Measurements from ENCODE around the gene CNNM2. TPM values are rescaled to one million over a fixed set of nuclear protein-coding genes. Genes with fewer than 3 reads are reported as not detected.

CNNM2 gene
- polyA plus RNA-seq, 2 donors = 0.88 to 1.1 TPM

DNA sequence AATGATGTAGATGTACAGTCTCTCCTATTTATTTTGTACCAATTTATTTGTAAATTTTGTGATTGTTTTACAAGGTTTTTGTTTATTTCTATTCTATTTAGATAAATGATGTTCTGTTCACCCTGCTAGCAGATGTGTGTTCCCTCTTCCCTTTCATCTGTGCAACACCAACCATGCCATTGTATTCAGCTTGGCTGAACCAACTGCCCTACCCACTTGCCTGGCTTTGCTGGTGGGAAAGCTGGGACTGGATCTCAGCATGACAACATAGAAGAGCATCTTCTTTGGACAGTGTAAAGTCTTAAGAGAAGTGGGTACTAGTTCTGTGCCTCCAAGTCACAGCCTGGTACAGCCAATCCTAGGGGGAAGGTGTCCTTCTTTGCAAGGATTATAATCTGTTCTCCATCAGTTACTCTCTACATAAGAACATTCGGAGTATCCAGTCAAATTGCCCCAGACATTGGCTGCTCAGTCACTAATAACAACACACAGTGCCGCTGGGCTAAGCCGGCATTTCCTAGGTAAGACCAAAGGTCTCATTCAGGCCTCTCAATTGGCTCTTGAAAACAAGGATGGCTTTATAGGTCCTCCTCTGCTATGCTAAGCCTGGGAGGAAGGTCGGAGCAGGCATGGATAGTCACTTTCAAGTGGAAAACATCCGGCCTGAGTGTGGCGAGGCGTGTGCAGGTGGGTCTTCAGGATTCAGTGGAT lies 165.3 kb downstream of the CNNM2 start:
- WGBS, 2 donors = 90 to 95% methylated on average over 7 of the region's 7 CpGs
- H3K36me3 ChIP-seq (ENCODE audit: control insufficient read depth in 2 of 2, insufficient read depth in 2 of 2, low read length in 1 of 2) = peaks cover 2 to 10% of the 10 kb centered on the region in 2 donors
- H3K27ac ChIP-seq (ENCODE audit: low read depth in 2 of 2, low read length in 1 of 2) = no peak overlapping the region
- no peaks in the 10 kb centered on the region for H3K27me3 ChIP-seq (ENCODE audit: control insufficient read depth in 1 of 2, insufficient read depth in 2 of 2, low read length in 2 of 2)
- no peak overlapping the region for H3K4me3 ChIP-seq (ENCODE audit: low read depth in 1 of 2, low read length in 2 of 2)
- H3K9me3 ChIP-seq (ENCODE audit: control insufficient read depth in 2 of 2, insufficient read depth in 1 of 2, low read depth in 1 of 2, low read length in 1 of 2) = no peaks in the 10 kb centered on the region
- no peaks in the 10 kb centered on the region for H3K4me1 ChIP-seq (ENCODE audit: control insufficient read depth in 2 of 2, insufficient read depth in 2 of 2, low read length in 1 of 2)

DNA sequence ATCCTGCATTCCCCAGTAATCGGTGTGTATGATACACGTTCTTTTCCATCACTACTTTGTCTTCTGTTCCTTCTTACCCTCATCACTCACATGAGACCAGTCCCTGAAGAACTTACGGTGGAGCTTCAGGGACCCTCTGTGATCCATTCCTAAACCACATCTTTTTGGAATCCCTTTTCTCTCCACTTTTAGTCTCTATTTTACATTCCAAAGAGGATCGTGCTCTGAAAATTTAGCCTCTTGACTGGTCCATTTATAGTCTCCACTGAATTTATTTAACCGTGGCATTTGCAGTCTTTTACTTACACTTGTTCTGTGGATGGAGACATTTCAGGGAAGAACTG lies 165.9 kb downstream of the CNNM2 start:
- Histone ChIP-seq H3K27me3 (ENCODE audit: control insufficient read depth in 1 of 2, insufficient read depth in 2 of 2, low read length in 2 of 2) (no peaks in the 10 kb centered on the region), H3K4me3 (ENCODE audit: low read depth in 1 of 2, low read length in 2 of 2) (no peak overlapping the region), H3K36me3 (ENCODE audit: control insufficient read depth in 2 of 2, insufficient read depth in 2 of 2, low read length in 1 of 2) (peaks cover 2 to 11% of the 10 kb centered on the region in 2 donors), H3K9me3 (ENCODE audit: control insufficient read depth in 2 of 2, insufficient read depth in 1 of 2, low read depth in 1 of 2, low read length in 1 of 2) (no peaks in the 10 kb centered on the region), H3K27ac (ENCODE audit: low read depth in 2 of 2, low read length in 1 of 2) (no peak overlapping the region), H3K4me1 (ENCODE audit: control insufficient read depth in 2 of 2, insufficient read depth in 2 of 2, low read length in 1 of 2) (no peaks in the 10 kb centered on the region)
- 88 to 90% methylated on average over 5 of the region's 5 CpGs for WGBS, 2 donors

DNA sequence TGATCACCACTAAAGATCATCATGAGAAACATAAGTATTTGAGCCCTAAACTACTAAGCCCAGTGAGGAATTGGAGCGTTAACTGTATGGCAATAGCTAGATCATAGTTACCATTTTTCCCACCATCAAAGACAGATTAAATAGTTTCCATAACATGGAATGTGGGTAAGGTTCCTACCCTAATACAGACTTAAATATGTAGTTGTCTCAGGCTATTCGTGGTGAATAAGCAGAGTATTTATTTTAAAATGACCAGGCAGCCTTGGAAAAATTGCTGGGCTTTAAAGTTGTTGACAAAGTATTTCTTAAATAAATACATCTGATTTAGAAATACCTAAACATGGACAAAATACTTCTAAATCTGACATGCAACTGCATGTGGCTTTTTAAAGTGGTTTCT lies 168.2 kb downstream of the CNNM2 start:
- H3K9me3 ChIP-seq (ENCODE audit: control insufficient read depth in 2 of 2, insufficient read depth in 1 of 2, low read depth in 1 of 2, low read length in 1 of 2) = no peaks in the 10 kb centered on the region
- no peaks in the 10 kb centered on the region for H3K4me1 ChIP-seq (ENCODE audit: control insufficient read depth in 2 of 2, insufficient read depth in 2 of 2, low read length in 1 of 2)
- no peak overlapping the region for H3K4me3 ChIP-seq (ENCODE audit: low read depth in 1 of 2, low read length in 2 of 2)
- no peaks in the 10 kb centered on the region for H3K27me3 ChIP-seq (ENCODE audit: control insufficient read depth in 1 of 2, insufficient read depth in 2 of 2, low read length in 2 of 2)
- H3K27ac ChIP-seq (ENCODE audit: low read depth in 2 of 2, low read length in 1 of 2) = no peak overlapping the region
- peaks cover 19 to 26% of the 10 kb centered on the region in 2 donors for H3K36me3 ChIP-seq (ENCODE audit: control insufficient read depth in 2 of 2, insufficient read depth in 2 of 2, low read length in 1 of 2)
- WGBS, 2 donors = 64 to 73% methylated on average over 2 of the region's 2 CpGs

DNA sequence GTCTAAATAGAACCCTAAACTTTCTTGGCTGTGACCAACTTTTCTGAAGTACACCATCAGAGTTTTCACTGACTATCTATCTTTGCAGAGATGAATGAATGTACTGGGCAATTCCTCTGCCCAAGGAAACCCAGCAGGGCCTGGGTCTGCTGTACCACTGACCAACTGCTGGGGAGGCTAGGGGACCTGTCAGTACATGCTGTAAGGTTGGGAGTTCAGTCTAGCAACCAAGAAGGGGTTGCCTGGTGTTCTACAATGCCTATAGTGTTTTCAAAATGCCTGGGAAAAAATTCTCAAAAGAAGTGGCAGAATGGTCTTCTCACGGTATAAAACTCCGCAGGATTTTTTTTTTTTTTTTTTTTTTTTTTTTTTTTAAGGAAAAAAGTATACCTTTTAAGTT lies 168.7 kb downstream of the CNNM2 start:
- H3K27ac ChIP-seq (ENCODE audit: low read depth in 2 of 2, low read length in 1 of 2) = peak overlapping the region in 1 of 2 donors; percentile 47
- no peaks in the 10 kb centered on the region for H3K27me3 ChIP-seq (ENCODE audit: control insufficient read depth in 1 of 2, insufficient read depth in 2 of 2, low read length in 2 of 2)
- WGBS, 2 donors = 89 to 95% methylated on average over 2 of the region's 2 CpGs
- H3K4me3 ChIP-seq (ENCODE audit: low read depth in 1 of 2, low read length in 2 of 2) = no peak overlapping the region
- no peaks in the 10 kb centered on the region for H3K4me1 ChIP-seq (ENCODE audit: control insufficient read depth in 2 of 2, insufficient read depth in 2 of 2, low read length in 1 of 2)
- H3K9me3 ChIP-seq (ENCODE audit: control insufficient read depth in 2 of 2, insufficient read depth in 1 of 2, low read depth in 1 of 2, low read length in 1 of 2) = no peaks in the 10 kb centered on the region
- peaks cover 22 to 26% of the 10 kb centered on the region in 2 donors for H3K36me3 ChIP-seq (ENCODE audit: control insufficient read depth in 2 of 2, insufficient read depth in 2 of 2, low read length in 1 of 2)

DNA sequence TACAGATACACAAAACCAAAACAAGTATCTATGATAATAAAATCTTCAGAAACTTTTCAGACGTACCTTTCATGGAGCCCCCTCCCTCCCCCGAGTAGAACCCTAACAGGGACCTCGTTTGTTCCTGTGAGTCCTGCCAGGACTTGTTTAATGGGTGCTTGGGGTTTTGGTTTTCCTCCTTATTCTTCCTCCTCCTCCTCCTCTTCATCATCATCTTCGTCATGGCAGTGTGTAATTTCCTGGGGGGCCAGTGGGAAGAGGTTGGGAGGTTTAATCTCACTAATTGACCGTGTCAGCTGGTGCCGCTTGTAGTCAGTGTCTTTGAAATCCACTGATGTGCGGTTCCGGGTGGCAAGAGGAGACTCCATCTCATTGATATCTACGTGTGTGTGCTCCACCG lies 171.4 kb downstream of the CNNM2 start:
- Histone ChIP-seq H3K27ac (ENCODE audit: low read depth in 2 of 2, low read length in 1 of 2) (no peak overlapping the region), H3K4me3 (ENCODE audit: low read depth in 1 of 2, low read length in 2 of 2) (no peak overlapping the region), H3K4me1 (ENCODE audit: control insufficient read depth in 2 of 2, insufficient read depth in 2 of 2, low read length in 1 of 2) (no peaks in the 10 kb centered on the region), H3K9me3 (ENCODE audit: control insufficient read depth in 2 of 2, insufficient read depth in 1 of 2, low read depth in 1 of 2, low read length in 1 of 2) (no peaks in the 10 kb centered on the region), H3K36me3 (ENCODE audit: control insufficient read depth in 2 of 2, insufficient read depth in 2 of 2, low read length in 1 of 2) (peaks cover 26 to 29% of the 10 kb centered on the region in 2 donors), H3K27me3 (ENCODE audit: control insufficient read depth in 1 of 2, insufficient read depth in 2 of 2, low read length in 2 of 2) (no peaks in the 10 kb centered on the region)
- WGBS, 2 donors = 84 to 85% methylated on average over 10 of the region's 10 CpGs

DNA sequence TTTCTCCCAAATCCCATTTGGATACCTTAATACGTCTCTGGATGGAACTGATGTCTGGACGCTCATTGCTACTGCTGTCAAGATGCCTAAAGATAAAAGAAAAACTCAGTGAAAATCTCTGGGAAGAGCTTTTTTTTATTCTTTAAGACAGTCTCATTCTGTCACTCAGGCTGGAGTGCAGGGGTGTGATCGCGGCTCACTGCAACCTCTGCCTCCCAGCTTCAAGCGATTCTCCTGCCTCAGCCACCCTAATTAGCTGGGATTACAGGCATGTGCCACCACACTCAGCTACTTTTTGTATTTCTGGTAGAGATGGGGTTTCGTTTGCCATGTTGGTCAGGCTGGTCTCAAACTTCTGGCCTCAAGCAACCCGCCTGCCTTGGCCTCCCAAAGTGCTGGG lies 172.8 kb downstream of the CNNM2 start:
- H3K27me3 ChIP-seq (ENCODE audit: control insufficient read depth in 1 of 2, insufficient read depth in 2 of 2, low read length in 2 of 2) = no peaks in the 10 kb centered on the region
- peaks cover 22 to 27% of the 10 kb centered on the region in 2 donors for H3K36me3 ChIP-seq (ENCODE audit: control insufficient read depth in 2 of 2, insufficient read depth in 2 of 2, low read length in 1 of 2)
- H3K27ac ChIP-seq (ENCODE audit: low read depth in 2 of 2, low read length in 1 of 2) = no peak overlapping the region
- H3K4me3 ChIP-seq (ENCODE audit: low read depth in 1 of 2, low read length in 2 of 2) = no peak overlapping the region
- 97 to 99% methylated on average over 7 of the region's 7 CpGs for WGBS, 2 donors
- no peaks in the 10 kb centered on the region for H3K4me1 ChIP-seq (ENCODE audit: control insufficient read depth in 2 of 2, insufficient read depth in 2 of 2, low read length in 1 of 2)
- no peaks in the 10 kb centered on the region for H3K9me3 ChIP-seq (ENCODE audit: control insufficient read depth in 2 of 2, insufficient read depth in 1 of 2, low read depth in 1 of 2, low read length in 1 of 2)

DNA sequence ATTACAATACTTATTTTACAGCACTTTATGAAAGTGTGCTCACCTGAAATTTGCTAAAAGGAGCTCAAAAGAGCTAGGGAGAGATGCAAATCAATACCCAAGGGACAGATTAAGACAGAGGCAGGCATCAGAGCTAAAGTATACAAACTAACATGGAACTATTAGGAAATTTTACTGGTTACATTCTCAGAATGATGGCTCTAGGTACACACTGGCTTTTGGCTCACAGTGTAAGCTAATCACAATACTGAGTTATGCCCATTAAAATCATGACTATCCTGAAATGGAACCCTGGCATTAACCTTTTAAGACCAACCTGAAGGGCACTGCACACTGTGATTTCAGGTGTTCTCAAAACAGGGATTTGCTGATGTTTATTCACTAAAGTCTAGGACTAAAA lies 176.9 kb downstream of the CNNM2 start:
- Histone ChIP-seq H3K27ac (ENCODE audit: low read depth in 2 of 2, low read length in 1 of 2) (no peak overlapping the region), H3K27me3 (ENCODE audit: control insufficient read depth in 1 of 2, insufficient read depth in 2 of 2, low read length in 2 of 2) (no peaks in the 10 kb centered on the region), H3K9me3 (ENCODE audit: control insufficient read depth in 2 of 2, insufficient read depth in 1 of 2, low read depth in 1 of 2, low read length in 1 of 2) (no peaks in the 10 kb centered on the region), H3K4me1 (ENCODE audit: control insufficient read depth in 2 of 2, insufficient read depth in 2 of 2, low read length in 1 of 2) (no peaks in the 10 kb centered on the region), H3K36me3 (ENCODE audit: control insufficient read depth in 2 of 2, insufficient read depth in 2 of 2, low read length in 1 of 2) (peaks cover 15 to 24% of the 10 kb centered on the region in 2 donors), H3K4me3 (ENCODE audit: low read depth in 1 of 2, low read length in 2 of 2) (no peak overlapping the region)

DNA sequence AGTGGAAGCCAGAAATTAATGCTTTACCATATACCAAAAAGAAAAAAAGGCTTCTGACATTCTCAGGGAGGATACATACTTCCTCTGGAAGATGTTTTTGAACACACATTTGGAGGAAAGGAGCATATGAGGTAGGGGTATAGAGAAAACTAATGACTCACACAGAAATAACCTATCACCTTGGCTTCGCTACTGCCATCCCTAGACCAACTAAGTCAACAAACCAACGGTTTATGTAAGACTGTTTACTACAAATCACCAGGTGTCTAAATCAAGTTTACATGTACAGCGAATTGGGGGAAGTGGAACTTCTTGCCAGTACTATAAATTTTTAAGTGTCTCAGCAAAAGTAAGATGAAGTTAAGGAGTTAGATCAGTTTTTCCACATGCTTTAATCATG lies 178.0 kb downstream of the CNNM2 start:
- H3K27me3 ChIP-seq (ENCODE audit: control insufficient read depth in 1 of 2, insufficient read depth in 2 of 2, low read length in 2 of 2) = no peaks in the 10 kb centered on the region
- no peak overlapping the region for H3K4me3 ChIP-seq (ENCODE audit: low read depth in 1 of 2, low read length in 2 of 2)
- no peaks in the 10 kb centered on the region for H3K4me1 ChIP-seq (ENCODE audit: control insufficient read depth in 2 of 2, insufficient read depth in 2 of 2, low read length in 1 of 2)
- WGBS, 2 donors = 70 to 75% methylated on average over 3 of the region's 3 CpGs
- H3K27ac ChIP-seq (ENCODE audit: low read depth in 2 of 2, low read length in 1 of 2) = no peak overlapping the region
- no peaks in the 10 kb centered on the region for H3K9me3 ChIP-seq (ENCODE audit: control insufficient read depth in 2 of 2, insufficient read depth in 1 of 2, low read depth in 1 of 2, low read length in 1 of 2)
- peaks cover 8 to 17% of the 10 kb centered on the region in 2 donors for H3K36me3 ChIP-seq (ENCODE audit: control insufficient read depth in 2 of 2, insufficient read depth in 2 of 2, low read length in 1 of 2)

DNA sequence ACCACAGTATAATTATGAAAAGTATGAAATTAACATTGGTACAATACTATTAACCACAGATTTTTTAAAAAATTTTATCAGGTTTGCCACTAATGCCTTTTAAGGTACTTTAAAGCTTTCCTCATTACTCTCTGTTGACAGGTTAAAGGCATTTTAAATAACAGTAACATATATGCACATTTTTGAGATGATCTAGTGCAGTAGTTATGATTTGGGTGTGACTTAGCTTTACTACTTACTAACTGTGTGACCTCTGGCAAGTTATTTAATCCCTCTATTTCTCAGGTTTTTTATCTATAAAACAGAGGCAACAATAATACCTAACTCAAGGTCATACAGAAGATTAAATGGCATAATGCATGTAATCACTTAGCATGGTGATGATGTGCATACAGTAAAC lies 180.1 kb downstream of the CNNM2 start:
- no peak overlapping the region for H3K4me3 ChIP-seq (ENCODE audit: low read depth in 1 of 2, low read length in 2 of 2)
- no peaks in the 10 kb centered on the region for H3K4me1 ChIP-seq (ENCODE audit: control insufficient read depth in 2 of 2, insufficient read depth in 2 of 2, low read length in 1 of 2)
- H3K9me3 ChIP-seq (ENCODE audit: control insufficient read depth in 2 of 2, insufficient read depth in 1 of 2, low read depth in 1 of 2, low read length in 1 of 2) = no peaks in the 10 kb centered on the region
- H3K27ac ChIP-seq (ENCODE audit: low read depth in 2 of 2, low read length in 1 of 2) = no peak overlapping the region
- H3K36me3 ChIP-seq (ENCODE audit: control insufficient read depth in 2 of 2, insufficient read depth in 2 of 2, low read length in 1 of 2) = peaks cover 11% of the 10 kb centered on the region in 2 donors
- H3K27me3 ChIP-seq (ENCODE audit: control insufficient read depth in 1 of 2, insufficient read depth in 2 of 2, low read length in 2 of 2) = no peaks in the 10 kb centered on the region

DNA sequence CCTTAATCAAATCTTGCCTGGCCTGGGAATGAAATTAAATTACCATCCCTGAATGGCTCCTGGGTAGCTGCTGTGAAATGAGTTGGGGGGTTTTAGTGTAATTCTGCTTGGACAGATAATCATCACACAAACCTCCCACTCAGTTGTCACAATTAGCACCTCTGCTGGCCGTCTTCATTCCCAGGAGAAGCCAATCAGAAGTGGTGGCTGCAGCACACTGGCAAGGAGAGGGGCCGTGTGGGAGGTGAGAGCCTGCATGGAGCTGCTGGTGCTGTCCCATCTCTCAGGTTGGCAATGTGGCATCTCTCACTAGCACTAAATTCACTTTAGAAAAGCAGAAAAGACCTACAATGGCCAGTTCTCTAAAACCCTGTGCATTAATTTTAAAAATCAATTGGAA lies 182.5 kb downstream of the CNNM2 start:
- no peaks in the 10 kb centered on the region for H3K4me1 ChIP-seq (ENCODE audit: control insufficient read depth in 2 of 2, insufficient read depth in 2 of 2, low read length in 1 of 2)
- 76 to 77% methylated on average over 2 of the region's 2 CpGs for WGBS, 2 donors
- peaks cover 7 to 9% of the 10 kb centered on the region in 2 donors for H3K36me3 ChIP-seq (ENCODE audit: control insufficient read depth in 2 of 2, insufficient read depth in 2 of 2, low read length in 1 of 2)
- no peak overlapping the region for H3K4me3 ChIP-seq (ENCODE audit: low read depth in 1 of 2, low read length in 2 of 2)
- no peaks in the 10 kb centered on the region for H3K9me3 ChIP-seq (ENCODE audit: control insufficient read depth in 2 of 2, insufficient read depth in 1 of 2, low read depth in 1 of 2, low read length in 1 of 2)
- no peaks in the 10 kb centered on the region for H3K27me3 ChIP-seq (ENCODE audit: control insufficient read depth in 1 of 2, insufficient read depth in 2 of 2, low read length in 2 of 2)
- no peak overlapping the region for H3K27ac ChIP-seq (ENCODE audit: low read depth in 2 of 2, low read length in 1 of 2)

Data from esophagus (tissue), 2 donors.